ENCODE data around the gene EFS. TPM values are rescaled to one million over a fixed set of nuclear protein-coding genes. Genes with fewer than 3 reads are reported as not detected.

Gene EFS
- total RNA-seq (2014; rRNA removed; shearing (Covaris generic); ENCODE audit: low replicate concordance): not detected in 2 replicates

- in situ Hi-C loops (cut with HindIII; ENCODE audit: low pct_unique_long_range_greater_than_20kb, low sequenced_read_pairs): no loop called here
These were observed at the start of gene EFS for GRCh38 chr14:23365036-23365731. Gene EFS (minus strand): TSS chr14:23365172. CDS start chr14:23365025, 147 bp downstream.

DNA sequence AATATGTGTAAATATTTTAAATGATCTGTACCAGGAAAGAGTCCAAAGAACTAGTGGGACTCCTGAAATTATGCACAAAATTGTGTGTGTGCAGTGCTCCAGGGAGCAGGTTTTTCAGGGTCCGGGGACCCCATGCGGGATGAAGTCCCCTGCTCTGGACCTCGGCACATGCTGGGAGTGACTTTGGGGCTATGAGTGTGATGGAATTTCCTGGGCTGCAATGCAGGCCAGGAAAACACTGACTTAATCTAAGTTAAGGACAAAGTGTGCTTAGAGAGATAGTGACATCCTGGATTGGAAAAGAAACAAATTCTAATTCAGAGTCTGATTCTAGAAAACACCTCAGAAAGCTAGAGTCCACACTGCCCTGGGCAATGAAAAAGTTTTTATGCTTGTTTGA is 49.3 kb upstream of the EFS start:
- in situ Hi-C loops (cut with HindIII; ENCODE audit: low pct_unique_long_range_greater_than_20kb, low sequenced_read_pairs): no loop called here
- no peak for DNase-seq (ENCODE audit: low read depth)

More at GRCh38 chr14:23365036-23365731, at the start of gene EFS:
- DNase-seq (ENCODE audit: low read depth): no peak

DNA sequence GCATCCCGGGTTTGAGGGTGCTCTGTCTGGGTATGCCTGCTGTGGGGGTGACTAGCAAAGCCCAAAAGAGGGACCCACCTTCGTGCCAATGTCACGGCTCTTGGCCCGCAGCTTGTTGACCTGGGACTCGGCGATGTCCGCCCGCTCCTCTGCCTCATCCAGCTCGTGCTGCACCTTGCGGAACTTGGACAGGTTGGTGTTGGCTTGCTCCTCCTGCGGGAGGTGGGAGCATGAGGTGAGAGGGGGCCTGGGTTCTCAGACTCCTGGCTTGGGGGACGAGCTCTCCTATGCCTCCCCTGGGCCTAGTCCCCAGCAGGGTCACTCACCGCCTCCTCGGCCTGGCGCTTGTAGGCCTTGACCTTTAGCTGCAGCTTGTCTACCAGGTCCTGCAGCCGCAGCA is 48.7 kb upstream of the EFS start:
- in situ Hi-C loops (cut with HindIII; ENCODE audit: low pct_unique_long_range_greater_than_20kb, low sequenced_read_pairs): no loop called here
- DNase-seq (ENCODE audit: low read depth): no peak

- no peak for DNase-seq (ENCODE audit: low read depth)
- in situ Hi-C loops (cut with HindIII; ENCODE audit: low pct_unique_long_range_greater_than_20kb, low sequenced_read_pairs): no loop called here
These were observed 46.9 kb upstream of the EFS start for GRCh38 chr14:23411563-23412525.

DNA sequence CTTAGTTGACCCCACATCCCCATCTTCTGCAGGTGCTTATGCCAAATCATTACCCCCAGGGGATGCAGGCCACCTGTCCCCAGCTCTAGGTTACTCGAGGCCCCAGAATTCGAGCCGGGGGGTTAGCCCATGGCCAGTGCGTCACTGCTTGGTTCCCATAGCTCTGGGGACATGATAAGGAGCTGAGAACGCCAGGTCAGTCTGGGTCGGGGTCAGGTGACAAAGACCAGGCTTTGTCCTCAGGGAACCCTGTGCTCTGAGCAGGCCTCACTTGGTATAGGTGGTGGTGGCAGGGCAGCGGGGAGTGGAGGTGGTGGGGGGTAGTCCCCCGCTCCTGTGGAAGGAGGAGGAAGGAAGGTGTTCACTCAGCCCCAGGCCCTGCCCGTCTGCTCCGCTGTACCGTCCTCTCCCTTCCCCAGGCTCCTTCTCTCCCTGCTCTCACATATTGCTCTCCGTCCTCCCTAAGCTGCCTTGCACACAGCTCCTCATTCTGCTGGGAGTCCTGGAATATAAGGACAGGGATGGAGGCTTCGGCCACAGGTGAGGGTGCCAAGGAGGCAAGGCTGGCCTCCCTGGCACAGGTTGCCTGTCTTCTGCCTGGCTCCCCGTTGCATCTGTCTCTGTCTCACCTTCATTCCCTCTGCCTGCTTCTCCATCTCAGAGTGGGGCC is 45.1 kb upstream of the EFS start:
- in situ Hi-C loops (cut with HindIII; ENCODE audit: low pct_unique_long_range_greater_than_20kb, low sequenced_read_pairs): no loop called here

GRCh38 chr14:23409475-23409874 is 44.5 kb upstream of the EFS start:
- in situ Hi-C loops (cut with HindIII; ENCODE audit: low pct_unique_long_range_greater_than_20kb, low sequenced_read_pairs): no loop called here
- DNase-seq (ENCODE audit: low read depth): no peak

More for the DNA sequence above, 45.1 kb upstream of the EFS start:
- no peak for DNase-seq (ENCODE audit: low read depth)

- DNase-seq (ENCODE audit: low read depth): no peak
- in situ Hi-C loops (cut with HindIII; ENCODE audit: low pct_unique_long_range_greater_than_20kb, low sequenced_read_pairs): no loop called here
These were observed 43.3 kb upstream of the EFS start for GRCh38 chr14:23408307-23408630.

- in situ Hi-C loops (cut with HindIII; ENCODE audit: low pct_unique_long_range_greater_than_20kb, low sequenced_read_pairs): no loop called here
- no peak for DNase-seq (ENCODE audit: low read depth)
These were observed 42.7 kb upstream of the EFS start, which contains the start of gene MYH6 for GRCh38 chr14:23407516-23408306. Gene MYH6 (minus strand): TSS chr14:23408273. CDS start chr14:23407223, 1,050 bp downstream.

GRCh38 chr14:23406725-23407355 is 41.9 kb upstream of the EFS start:
- no peak for DNase-seq (ENCODE audit: low read depth)
- in situ Hi-C loops (cut with HindIII; ENCODE audit: low pct_unique_long_range_greater_than_20kb, low sequenced_read_pairs): no loop called here

DNA sequence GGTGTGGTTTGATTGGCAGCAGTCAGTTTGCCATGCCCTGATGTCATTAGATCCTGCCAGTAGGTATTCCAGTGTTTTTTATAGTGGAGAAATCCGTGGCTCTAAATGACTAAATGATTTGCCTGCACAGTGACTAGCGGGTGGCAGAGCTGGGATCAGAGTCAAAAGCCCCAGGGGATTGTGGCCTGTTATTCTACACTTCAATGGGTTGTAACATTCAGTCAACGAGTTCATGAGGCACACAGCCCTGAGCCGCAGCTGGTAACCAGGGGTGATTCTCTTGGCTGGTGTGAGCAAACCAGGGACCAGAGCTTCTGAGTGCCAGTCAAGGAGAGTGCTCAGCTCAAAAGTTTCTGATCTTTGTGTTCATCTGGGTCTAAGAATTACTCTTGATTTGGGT is 41.3 kb upstream of the EFS start:
- in situ Hi-C loops (cut with HindIII; ENCODE audit: low pct_unique_long_range_greater_than_20kb, low sequenced_read_pairs): no loop called here
- no peak for DNase-seq (ENCODE audit: low read depth)

- no peak for DNase-seq (ENCODE audit: low read depth)
- in situ Hi-C loops (cut with HindIII; ENCODE audit: low pct_unique_long_range_greater_than_20kb, low sequenced_read_pairs): no loop called here
These were observed 40.6 kb upstream of the EFS start for GRCh38 chr14:23405516-23406025.

GRCh38 chr14:23405096-23405495 is 40.1 kb upstream of the EFS start:
- in situ Hi-C loops (cut with HindIII; ENCODE audit: low pct_unique_long_range_greater_than_20kb, low sequenced_read_pairs): no loop called here
- DNase-seq (ENCODE audit: low read depth): no peak

DNA sequence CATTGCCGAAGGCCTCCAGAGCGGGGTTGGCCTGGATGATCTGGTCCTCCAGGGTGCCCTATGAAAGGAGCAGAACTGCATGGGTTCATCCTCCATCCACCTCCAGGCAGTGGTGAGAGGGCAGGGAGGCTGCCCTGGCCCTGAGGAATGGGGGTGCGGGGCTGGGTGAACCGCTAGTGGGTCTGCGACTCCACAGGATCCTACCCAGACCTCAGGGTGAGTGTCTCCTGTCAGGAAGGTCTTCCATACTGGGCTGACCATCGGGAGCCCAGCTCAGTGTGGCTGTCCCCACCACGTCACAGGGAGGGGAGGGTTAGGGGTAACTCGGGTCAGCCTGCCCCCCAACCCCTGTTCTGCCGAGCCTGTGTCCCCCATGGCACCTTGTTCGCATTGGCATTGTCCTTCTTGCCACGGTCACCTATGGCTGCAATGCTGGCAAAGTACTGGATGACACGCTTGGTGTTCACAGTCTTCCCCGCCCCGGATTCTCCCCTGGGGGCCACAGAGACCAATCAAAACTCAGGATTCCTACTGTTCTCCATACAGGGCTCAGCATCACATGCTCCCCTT is 39.4 kb upstream of the EFS start:
- in situ Hi-C loops (cut with HindIII; ENCODE audit: low pct_unique_long_range_greater_than_20kb, low sequenced_read_pairs): no loop called here

DNA sequence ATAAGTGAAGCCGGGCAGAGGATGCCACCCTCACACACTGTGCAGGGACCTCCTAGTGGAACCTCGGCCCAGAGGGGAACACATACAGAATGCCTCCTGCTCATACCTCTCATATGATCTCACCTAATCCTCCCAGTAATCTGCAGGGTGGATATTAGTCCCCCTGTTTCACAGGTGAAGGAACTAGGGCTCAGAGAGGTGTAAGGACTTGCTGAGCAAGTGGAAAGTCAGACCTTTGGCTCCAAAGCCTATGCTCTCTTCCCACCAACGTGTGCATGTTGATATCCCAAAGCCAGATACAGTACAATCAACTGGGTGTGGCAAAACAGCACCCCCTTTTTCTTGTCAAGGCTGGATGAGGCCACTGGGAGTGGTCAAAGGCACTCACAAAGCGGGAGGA is 38.9 kb upstream of the EFS start:
- no peak for DNase-seq (ENCODE audit: low read depth)
- in situ Hi-C loops (cut with HindIII; ENCODE audit: low pct_unique_long_range_greater_than_20kb, low sequenced_read_pairs): no loop called here

More for the DNA sequence above, 39.4 kb upstream of the EFS start:
- DNase-seq (ENCODE audit: low read depth): no peak

DNA sequence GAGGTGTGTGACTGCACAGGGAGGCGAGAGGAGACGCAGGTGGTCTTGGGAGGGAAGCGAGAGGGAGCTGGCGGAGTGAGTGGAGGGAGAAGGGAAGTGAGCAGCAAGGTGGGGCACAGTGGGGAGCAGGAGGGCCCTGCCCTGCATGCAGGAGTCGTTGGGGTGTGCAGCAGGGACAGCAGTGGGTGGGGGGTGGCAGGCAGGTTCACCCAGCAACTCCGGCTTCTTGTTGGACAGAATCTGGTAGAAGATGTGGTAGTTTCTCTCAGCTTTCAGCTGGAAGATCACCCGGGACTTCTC is 38.1 kb upstream of the EFS start:
- in situ Hi-C loops (cut with HindIII; ENCODE audit: low pct_unique_long_range_greater_than_20kb, low sequenced_read_pairs): no loop called here
- DNase-seq (ENCODE audit: low read depth): no peak

- in situ Hi-C loops (cut with HindIII; ENCODE audit: low pct_unique_long_range_greater_than_20kb, low sequenced_read_pairs): no loop called here
- DNase-seq (ENCODE audit: low read depth): no peak
These were observed 37.5 kb upstream of the EFS start for GRCh38 chr14:23402296-23403138.

DNA sequence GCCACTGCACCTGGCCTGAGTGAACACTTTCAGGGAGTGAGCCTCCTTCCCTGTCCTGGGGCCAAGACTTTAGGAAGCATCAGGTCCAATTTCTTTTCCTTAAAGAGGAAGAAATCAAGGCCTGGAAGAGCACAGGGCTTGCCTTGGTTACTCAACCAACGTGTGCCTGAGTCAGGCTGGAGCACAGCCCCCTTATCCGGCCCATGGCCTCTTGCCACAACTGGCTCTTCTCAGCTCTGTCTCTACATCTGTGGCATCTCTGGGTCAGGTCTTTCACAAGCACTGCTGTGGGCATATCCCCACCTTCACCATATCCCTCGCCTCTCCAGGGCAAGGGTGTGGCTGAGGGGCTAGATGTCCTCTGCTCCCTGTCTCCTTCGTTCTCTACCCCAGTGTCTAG is 36.3 kb upstream of the EFS start:
- in situ Hi-C loops (cut with HindIII; ENCODE audit: low pct_unique_long_range_greater_than_20kb, low sequenced_read_pairs): no loop called here
- no peak for DNase-seq (ENCODE audit: low read depth)
